ENCODE results near the gene CASK.

Gene CASK

DNA sequence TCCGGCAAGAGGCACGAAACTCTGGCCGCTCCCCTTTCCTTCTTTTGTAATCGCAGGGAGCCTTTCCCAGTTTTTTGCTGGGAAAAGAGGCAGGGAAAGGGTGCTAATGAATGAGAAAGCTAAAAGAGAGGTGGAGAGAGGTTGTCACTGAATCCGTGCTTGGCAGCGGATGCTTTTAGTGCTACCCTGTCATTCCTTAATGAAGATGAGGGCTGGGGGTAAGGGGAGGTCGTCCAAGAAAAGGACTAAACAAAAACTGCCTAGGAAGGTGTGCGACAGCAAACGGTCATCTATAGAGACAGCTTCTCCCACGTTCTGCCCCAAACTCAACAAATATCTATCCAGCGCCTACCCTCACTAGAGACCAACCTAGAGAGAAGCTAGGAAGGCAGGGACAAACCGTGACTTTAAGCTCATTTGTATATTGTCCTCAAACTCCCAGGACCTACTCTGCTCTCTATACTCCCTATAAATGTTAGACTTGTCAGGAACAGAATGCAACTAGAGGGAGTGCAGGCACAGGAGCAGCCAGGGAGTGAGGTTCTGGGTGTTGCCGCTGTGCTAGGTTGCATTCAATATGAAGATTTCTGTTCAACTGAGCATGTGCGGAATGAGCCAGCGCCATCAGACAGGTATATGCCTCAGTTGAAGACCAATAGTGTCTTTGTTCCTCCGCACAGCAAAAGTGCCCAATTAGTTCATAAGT, 777 bp upstream of the CASK start:
- DNase-seq (ENCODE audit: low read depth in 2 of 2): peak; percentile 27 to 54
- peak overlapping the region; percentile 62 to 70 for H3K4me3 ChIP-seq (replicated peaks in 1 of 2; ENCODE audit: low read depth in 2 of 2, low read length in 2 of 2)
- TF ChIP-seq, protein P1, sequence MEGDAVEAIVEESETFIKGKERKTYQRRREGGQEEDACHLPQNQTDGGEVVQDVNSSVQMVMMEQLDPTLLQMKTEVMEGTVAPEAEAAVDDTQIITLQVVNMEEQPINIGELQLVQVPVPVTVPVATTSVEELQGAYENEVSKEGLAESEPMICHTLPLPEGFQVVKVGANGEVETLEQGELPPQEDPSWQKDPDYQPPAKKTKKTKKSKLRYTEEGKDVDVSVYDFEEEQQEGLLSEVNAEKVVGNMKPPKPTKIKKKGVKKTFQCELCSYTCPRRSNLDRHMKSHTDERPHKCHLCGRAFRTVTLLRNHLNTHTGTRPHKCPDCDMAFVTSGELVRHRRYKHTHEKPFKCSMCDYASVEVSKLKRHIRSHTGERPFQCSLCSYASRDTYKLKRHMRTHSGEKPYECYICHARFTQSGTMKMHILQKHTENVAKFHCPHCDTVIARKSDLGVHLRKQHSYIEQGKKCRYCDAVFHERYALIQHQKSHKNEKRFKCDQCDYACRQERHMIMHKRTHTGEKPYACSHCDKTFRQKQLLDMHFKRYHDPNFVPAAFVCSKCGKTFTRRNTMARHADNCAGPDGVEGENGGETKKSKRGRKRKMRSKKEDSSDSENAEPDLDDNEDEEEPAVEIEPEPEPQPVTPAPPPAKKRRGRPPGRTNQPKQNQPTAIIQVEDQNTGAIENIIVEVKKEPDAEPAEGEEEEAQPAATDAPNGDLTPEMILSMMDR (IDR thresholded peaks at IDR 0.05; ENCODE audit: low read depth, low read length): no peak

DNA sequence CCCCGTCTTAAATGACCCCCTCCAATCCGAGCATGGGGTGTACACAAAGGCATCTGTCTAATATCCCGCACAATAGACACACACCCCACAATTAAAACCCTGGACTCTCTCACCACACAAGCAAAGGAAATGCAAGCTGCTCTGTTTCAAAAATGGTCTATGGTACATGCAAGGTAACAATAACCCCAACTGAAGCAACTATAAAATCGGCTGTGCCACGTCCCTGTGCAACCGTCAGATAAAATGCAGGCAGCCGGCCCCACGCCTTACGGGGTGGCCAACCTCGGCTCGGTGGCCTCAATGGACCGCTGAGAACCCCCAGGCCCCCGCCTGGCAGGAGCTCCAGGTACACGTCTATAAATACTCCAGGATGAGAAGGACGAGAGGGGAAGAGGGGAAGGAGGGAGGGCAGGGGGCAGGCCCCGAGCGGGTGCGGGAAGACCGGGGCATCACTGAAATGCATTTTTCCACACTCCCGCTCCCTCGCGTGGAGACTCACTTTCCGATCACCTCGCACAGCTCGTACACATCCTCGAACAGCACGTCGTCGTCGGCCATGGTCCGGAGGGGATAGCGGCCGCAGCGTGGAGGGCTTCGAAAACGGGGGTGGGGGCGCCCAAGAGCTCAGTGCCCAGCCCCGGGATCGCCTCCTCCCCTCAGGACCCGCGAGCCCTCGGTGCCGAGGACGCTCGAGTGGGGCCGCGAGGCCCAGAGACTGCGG, 763 bp downstream of the CASK start:
- DNase-seq (ENCODE audit: low read depth in 2 of 2): peak; percentile 3 to 24
- H3K4me3 ChIP-seq (replicated peaks in 1 of 2; ENCODE audit: low read depth in 2 of 2, low read length in 2 of 2): peak overlapping the region; percentile 69 to 72
- TF ChIP-seq, protein P1 (IDR thresholded peaks at IDR 0.05; ENCODE audit: low read depth, low read length): no peak

DNA sequence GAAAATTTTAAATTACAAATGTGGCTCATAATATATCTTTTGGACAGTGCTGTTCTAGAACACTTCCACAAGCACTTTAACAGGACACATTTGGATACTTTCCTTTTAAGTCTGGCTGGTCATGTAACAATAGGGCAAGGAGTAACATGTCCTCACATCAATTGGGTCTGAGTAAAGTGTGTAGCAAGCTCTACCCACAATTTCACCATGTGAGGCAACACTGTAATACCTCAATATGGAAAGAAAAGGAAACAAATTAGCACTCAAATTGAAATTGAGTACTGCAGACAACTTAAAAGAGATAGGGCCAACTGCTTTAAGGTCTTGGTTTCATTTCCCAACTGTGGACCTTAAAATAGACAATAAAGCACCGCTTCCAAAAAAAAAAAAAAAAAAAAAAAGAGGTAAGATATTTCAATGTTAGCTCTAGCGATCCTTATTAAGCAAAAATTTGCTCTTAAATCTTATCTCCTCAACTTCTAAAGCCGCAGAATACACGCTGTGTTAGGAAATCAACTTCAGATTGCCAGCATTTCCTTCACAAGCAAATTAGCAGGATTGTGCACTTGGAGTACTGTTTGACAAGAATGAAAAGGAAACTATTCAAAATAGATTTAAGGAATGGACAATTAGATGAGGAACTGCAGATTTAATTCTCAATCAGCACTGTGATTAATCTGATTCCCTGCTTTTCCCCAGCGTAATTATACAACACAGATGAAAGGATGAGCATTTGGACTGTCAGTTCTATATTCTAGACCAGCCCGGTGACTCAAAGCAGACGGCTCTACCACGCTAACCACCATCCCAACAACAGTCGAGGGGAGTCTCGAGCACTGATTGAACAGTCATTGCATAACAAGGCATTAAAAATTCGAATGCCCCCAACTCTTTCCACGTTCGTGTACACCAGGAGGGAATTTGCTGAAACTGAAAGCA, 1.6 kb downstream of the CASK start:
- TF ChIP-seq, protein P1 (IDR thresholded peaks at IDR 0.05; ENCODE audit: low read depth, low read length): no peak
- peak; percentile 57 to 64 for DNase-seq (ENCODE audit: low read depth in 2 of 2)
- H3K4me3 ChIP-seq (replicated peaks in 1 of 2; ENCODE audit: low read depth in 2 of 2, low read length in 2 of 2): peak overlapping the region; percentile 69 to 72

DNA sequence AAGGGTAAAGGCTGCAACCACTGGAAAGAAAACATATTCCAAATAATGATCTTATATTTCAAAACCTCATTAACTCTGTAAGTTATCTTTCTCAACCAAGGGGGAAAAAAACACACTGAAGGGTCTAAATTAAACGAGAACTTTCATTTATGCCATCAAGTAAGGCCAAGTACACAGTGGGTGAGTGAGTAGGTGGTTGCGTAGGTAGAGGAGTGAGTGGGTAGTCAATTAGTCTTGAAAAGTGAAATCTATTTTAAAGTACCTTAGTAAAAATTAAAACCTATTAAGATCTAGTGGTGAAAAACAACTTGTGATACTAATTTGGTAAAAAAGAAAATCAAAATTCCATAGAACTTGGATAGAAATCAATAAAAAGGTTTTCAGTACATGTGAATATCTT, 3.5 kb downstream of the CASK start:
- TF ChIP-seq, protein P1 (IDR thresholded peaks at IDR 0.05; ENCODE audit: low read depth, low read length): no peak
- DNase-seq (ENCODE audit: low read depth in 2 of 2): no peak
- no peak overlapping the region for H3K4me3 ChIP-seq (replicated peaks in 1 of 2; ENCODE audit: low read depth in 2 of 2, low read length in 2 of 2)

DNA sequence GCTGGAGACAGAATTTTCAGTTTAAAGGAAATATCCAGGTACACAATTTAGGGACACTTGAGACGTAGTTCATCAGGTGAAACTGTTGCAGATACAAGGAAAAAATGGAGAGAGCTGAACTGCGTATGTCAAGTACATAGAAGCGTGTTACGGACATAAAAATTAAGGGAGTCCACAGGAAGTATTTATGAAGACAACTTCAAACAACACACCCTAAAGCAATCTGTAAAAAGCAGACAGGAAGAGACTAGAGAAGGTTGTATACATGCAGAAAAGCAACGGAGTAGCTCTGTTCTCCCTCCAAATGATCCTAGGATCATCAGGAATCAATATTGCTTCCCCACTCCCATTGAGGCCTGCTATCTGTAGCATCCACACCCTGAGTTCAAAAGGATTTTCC, 5.8 kb downstream of the CASK start:
- no peak for DNase-seq (ENCODE audit: low read depth in 2 of 2)
- no peak overlapping the region for H3K4me3 ChIP-seq (replicated peaks in 1 of 2; ENCODE audit: low read depth in 2 of 2, low read length in 2 of 2)

DNA sequence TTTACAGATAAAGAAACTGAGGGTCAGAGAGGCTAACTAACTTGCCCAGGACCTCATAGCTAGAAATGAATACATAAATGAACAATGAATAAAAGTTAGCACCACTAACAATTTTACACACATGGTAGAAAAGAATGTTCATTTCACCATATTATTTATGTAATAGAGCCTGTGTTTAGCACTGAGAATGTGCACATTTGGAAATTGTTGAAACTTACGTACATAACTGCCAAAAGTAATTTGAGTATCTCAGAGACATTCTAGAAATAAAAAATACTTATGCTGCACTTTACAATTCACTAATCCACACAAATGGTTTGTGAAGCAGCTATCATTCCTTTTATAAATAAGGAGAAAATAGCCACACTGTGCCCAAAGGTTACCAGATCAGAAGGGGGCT, 9.9 kb downstream of the CASK start:
- no peak overlapping the region for H3K4me3 ChIP-seq (replicated peaks in 1 of 2; ENCODE audit: low read depth in 2 of 2, low read length in 2 of 2)
- no peak for DNase-seq (ENCODE audit: low read depth in 2 of 2)
- TF ChIP-seq, protein P1 (IDR thresholded peaks at IDR 0.05; ENCODE audit: low read depth, low read length): no peak

More for the DNA sequence above, 5.8 kb downstream of the CASK start:
- TF ChIP-seq, protein P1 (IDR thresholded peaks at IDR 0.05; ENCODE audit: low read depth, low read length): no peak

Measured in cardiac fibroblast (primary cell).